Dermis blood vessel endothelial cell (primary cell): ENCODE data around the gene TRIM27. TPM values are rescaled to one million over a fixed set of nuclear protein-coding genes. Genes with fewer than 3 reads are reported as not detected.
"Not testable (repeated sequence)": the region's sequence is repeated elsewhere in the genome, so short reads cannot be mapped to it uniquely, and the experiment has no call there.

Experiments used
- DNase-seq: peaks from one replicate; pipeline ENCODE4 v3.0.0; 2010
- total RNA-seq: library from RNA; depleted of rRNA; stranded (reverse); fragments of >200 nt; gene quantifications from 2 replicates; pipeline ENCODE4 v1.2.3, GENCODE V29; 2014

TRIM27 gene
- total RNA-seq, 1 donor from 2014 or later = 83.0 TPM

GRCh38 chr6:28863604-28864325 lies 60.0 kb downstream of the TRIM27 start:
- DNase-seq = peak; percentile 89

- DNase-seq = no peak
Observed at GRCh38 chr6:28862077-28862476, 61.7 kb downstream of the TRIM27 start.

GRCh38 chr6:28861339-28861738 lies 62.4 kb downstream of the TRIM27 start:
- DNase-seq = no peak

GRCh38 chr6:28860581-28860980 lies 63.2 kb downstream of the TRIM27 start:
- no peak for DNase-seq

GRCh38 chr6:28858963-28859362 lies 64.8 kb downstream of the TRIM27 start:
- DNase-seq = no peak

GRCh38 chr6:28856620-28857005 lies 67.2 kb downstream of the TRIM27 start:
- DNase-seq = no peak

GRCh38 chr6:28854405-28854804 lies 69.4 kb downstream of the TRIM27 start:
- DNase-seq = not testable (repeated sequence)

Other genes starting within 250 kb of the TRIM27 start
- gene ZNF311, start 81.3 kb upstream of the TRIM27 start, total RNA-seq = 0.17 and 0.28 TPM in 2 replicates
- gene OR2W1, start 121.2 kb upstream of the TRIM27 start, total RNA-seq = not detected in 2 replicates
- not detected in 2 replicates for gene OR2B3, start 163.3 kb upstream of the TRIM27 start, total RNA-seq
- not detected in 2 replicates for gene OR2J1, start 175.5 kb upstream of the TRIM27 start, total RNA-seq
- not detected in 2 replicates for gene OR2J3, start 184.1 kb upstream of the TRIM27 start, total RNA-seq
- not detected in 2 replicates for gene OR2J2, start 246.9 kb upstream of the TRIM27 start, total RNA-seq